Activated T-helper 1 cell treated with Interleukin-2 at 50 U/mL for 16 hours (primary cell): ENCODE measurements around the gene PPP4R3C.
"Not testable (repeated sequence)": the region's sequence is repeated elsewhere in the genome, so short reads cannot be mapped to it uniquely, and the experiment has no call there.

Experiments
- DNase-seq: peaks from one replicate; pipeline ENCODE4 v3.0.0-alpha.2; 2020; ENCODE audit warnings: low read depth

Gene PPP4R3C

DNA sequence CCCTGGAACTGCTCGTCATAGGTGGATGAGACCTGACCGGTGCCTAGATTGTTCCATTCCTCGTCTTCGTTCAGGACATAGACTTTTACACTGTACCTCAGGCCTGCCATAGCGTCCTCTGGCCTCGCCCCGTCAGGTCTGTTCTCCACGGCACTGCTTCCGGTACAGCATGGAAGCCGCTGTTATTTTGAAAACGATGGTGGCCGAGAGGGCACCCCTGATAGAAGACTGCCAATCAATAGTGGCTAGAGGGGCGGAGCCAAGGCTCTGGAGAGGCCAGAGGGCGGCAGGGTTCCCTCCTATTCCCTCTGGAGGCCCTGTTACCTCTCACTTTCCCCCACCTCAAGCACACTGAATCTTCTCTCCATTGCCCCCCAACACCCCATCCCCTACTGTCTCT, at the start of gene PPP4R3C:
Gene PPP4R3C (minus strand): TSS at position 155 of the 400 bp plus-strand sequence. CDS start 45 bp downstream, at position 110.
- no peak for DNase-seq

DNA sequence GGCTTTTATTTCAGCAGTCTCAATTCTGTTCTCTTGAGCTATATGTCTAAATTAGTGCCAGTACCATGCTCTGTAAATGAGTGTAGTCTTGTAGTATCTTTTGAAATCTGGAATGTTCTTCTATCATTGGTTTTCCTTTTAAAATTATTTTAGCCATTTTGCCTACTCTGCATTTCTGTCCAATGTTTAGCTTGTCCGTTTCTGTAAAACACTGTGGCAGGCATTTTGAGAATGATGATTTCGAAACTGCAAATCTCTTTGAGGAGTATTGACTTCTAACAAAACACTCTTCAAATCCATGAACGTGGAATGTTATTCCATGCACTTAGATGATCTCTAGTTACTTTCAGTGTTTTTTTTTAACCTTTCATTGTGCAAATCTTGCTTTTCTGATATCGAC, 28.3 kb upstream of the PPP4R3C start:
- no peak for DNase-seq

DNA sequence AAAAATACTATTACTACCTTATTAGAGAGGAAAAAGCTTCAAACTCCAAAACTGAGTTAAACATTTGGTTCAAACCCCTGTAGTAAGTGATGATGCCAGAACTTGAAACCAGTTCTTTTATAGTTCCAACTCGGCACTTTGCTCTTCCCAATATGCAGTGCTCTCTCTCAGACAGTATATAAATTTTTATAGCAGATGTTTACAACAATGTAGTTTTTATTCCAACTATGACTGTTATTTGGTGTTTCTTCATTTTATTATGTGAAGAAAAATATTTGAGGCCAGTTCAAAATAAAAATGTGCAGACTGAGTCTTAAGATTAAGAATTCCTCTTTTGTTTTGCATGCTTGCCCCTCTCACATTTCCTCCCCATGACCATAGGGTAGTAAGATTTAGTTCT, 2.9 kb upstream of the PPP4R3C start:
- DNase-seq = no peak

DNA sequence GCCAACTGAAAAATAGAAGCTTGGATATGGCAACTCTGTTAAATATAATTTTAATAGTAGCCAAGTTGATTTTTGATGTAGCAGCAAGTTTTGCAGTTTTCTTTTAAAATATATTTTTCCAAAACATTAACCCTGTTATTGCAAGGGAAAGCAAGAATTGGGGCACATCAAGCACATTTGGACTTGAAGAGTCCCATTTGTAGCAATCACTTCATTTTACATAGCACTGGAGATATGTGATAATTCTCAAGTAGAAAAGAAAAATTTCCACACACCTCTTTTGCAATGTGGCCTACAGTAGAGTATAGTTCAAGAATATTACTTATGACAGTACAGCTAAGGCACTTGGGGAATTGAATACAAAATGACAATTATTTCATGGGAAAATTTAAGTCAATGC, 1.9 kb upstream of the PPP4R3C start:
- no peak for DNase-seq

DNA sequence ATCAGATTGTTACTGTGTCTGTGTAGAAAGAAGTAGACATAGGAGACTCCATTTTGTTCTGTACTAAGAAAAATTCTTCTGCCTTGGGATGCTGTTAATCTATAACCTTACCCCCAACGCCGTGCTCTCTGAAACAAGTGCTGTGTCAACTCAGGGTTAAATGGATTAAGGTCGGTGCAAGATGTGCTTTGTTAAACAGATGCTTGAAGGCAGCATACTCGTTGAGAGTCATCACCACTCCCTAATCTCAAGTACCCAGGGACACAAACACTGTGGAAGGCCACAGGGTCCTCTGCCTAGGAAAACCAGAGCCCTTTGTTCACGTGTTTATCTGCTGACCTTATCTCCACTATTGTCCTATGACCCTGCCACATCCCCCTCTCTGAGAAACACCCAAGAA, 4.0 kb downstream of the PPP4R3C start:
- DNase-seq = not testable (repeated sequence)

DNA sequence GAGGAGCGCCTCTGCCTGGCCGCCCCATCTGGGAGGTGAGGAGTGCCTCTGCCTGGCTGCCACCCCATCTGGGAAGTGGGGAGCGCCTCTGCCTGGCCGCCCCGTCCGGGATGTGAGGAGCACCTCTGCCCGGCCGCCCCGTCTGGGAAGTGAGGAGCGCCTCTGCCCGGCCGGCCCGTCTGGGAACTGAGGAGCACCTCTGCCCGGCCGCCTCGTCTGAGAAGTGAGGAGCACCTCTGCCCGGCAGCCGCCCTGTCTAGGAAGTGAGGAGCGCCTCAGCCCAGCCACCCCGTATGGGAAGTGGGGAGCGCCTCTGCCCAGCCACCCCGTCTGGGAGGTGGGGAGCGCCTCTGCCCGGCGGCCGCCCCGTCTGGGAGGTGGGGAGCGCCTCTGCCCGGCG, 4.6 kb downstream of the PPP4R3C start:
- not testable (repeated sequence) for DNase-seq

DNA sequence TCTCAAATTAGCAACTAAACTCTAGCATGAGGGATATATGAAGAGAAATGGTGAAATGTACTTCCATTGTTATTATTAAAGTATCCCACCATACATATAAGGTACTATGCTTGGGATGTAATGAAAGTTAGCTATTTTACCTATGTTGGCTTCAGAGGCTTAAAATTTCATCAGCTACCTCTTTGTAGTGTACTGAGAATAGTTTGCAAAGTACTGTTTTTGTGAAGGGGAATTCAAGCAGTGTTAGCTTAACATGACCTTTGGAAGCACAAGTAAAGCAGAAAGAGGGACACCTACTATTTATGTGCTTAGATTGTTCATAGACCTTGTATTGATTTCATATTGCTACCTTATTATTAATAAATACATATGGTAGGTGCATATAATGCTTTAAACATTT, 11.8 kb downstream of the PPP4R3C start:
- no peak for DNase-seq

DNA sequence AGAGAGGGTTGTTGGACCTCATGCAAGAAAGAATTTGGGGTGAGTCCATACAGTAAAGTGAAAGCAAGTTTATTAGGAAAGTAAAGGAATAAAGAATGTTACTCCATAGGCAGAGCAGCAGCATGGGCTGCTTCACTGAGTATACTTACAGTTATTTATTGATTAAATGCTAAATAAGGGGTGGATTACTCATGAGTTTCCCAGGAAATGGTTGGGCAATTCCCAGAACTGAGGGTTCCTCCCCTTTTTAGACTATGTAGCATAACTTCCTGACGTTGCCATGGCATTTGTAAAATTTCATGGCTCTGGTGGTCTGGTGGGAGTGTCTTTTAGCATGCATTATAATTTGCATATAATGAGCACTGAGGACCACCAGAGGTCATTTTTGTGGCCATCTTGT, 16.7 kb downstream of the PPP4R3C start:
- no peak for DNase-seq

DNA sequence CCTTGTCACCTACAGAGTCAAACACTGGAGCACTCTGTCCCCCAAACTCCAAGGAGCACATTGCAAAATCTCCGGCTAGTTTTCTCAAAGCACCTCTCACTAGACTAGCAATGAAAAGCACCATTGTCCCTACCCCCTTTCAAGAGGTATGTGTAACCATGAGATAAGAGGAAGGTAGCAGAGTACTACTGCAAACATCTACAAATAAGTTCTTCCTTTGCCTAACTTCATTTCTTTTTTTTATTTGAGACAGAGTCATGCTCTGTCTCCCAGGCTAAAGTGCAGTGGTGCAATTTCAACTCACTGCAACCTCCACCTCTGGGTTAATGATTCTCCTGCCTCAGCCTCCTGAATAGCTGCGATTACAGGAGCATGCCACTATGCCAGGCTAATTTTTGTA, 17.7 kb downstream of the PPP4R3C start:
- DNase-seq = no peak

DNA sequence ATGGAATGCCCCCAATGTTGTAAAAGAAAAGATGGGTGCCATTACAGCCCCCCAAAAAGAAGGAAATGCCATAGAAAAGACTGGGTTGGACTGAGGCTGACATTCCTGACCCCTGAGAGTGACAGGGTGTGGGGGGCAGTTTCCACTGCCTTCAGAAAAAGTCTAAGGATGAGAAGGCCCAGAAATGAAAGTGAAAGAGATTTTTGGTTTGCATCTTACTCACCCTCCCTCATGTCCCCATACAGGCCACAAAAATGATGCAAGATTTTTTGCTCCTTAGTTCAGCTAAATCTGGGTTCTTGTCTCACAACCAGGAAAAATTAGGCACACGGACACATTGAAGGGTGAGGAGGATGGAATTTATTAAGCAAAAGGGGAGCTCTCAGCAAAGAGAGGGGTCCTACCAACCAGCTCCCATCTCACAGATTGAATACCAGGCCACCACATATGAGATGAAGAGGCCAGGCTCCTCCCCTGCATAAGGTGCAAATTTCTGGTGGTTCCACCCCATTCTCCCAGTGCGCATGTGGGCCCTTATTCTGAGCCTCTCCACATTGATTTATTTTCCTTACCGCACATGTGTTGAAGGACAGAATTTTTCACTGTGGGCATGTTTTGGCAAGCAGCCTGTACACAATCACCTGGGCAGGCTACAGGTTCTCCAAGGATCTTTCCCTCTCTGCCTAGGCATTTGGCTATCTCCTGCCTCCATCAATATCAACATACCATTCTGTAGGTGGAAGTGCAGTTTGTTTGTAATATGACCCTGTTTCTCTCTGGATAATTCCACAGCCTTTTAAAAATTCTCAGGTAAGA, 18.8 kb downstream of the PPP4R3C start:
- DNase-seq = no peak

DNA sequence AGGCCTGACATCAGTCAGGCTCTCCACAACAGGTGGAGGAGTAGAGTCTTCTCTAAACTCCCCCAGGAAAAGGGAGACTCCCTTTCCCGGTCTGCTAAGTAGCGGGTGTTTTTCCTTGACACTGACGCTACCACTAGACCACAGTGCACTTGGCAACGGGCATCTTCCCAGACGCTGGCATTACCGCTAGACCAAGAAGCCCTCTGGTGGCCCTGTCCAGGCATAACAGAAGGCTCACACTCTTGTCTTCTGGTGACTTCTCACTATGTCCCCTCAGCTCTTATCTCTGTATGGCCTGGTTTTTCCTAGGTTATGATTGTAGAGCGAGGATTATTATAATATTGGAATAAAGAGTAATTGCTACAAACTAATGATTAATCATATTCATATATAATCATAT, 20.7 kb downstream of the PPP4R3C start:
- DNase-seq = not testable (repeated sequence)

DNA sequence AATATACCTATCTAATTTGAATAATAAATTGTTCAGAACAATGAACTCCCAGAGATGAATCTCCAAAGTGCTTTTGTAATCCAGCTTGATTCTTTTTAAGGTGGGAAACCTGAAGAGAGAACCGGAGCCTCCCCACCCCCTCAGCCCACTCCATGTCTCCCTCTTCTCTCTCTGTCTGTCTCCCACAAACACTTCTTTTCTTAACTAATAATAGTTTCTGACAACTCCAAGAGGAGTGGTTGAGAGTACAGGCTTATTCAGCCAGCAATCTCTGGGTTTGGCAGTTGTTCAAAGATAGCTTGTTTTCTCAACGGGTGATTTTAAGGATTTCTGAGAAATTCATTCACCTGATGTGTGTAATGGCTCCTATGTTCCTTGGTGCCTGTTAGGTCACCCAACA, 23.4 kb downstream of the PPP4R3C start:
- no peak for DNase-seq

DNA sequence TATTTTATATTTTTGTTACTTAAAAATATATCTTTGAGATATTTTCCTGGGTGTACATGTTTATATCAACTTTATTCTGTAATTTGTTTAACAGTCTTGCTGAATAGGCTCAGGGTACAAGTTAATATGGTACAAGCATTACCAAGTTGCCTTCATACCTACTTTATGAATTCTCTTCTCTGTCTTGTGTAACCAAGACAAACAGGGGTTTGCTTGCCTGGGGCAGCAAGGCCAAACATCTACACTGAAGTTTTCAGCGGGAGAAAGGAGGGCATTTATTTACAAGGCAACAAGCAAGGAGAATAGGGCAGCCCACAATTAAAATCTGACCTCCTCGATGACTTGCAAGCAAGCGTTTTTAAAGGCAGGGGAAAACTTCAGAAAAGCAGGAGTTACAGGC, 24.2 kb downstream of the PPP4R3C start:
- DNase-seq = no peak

DNA sequence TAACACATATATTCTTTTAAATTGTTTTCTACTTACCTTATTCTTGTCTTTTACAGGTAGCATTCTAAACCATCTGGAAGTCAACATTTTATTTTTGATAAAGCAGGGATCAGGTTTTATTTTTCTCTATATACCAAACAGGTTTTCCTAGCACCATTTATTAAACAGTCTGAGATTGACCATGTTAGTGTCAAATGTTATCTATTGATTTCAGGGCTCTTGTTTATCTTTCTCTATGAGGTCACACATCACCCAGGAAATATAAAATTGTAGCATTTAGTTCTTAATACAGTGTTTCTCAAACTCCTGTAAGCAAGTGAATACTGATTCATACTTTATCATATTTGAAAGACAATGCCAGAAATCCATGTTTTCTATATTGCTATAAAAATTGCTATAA, 28.1 kb downstream of the PPP4R3C start:
- no peak for DNase-seq
